Neural cell (in vitro differentiated cells): Measurements from ENCODE around the gene SND1. TPM values are rescaled to one million over a fixed set of nuclear protein-coding genes. Genes with fewer than 3 reads are reported as not detected.

Source experiments
- H2AFZ ChIP-seq: fragments of 200-600, 300-800 bp; sonication (generic), shearing (Covaris generic); 2 replicates; pipeline ENCODE4 v1.6.0; 2014; ENCODE audit warnings: low read depth, mild to moderate bottlenecking, antibody characterized with exemption, low read length, moderate library complexity
- H3F3A ChIP-seq: fragments of 200-600 bp; shearing (Covaris generic); 2 replicates; pipeline ENCODE4 v1.6.1; 2016; ENCODE audit warnings: mild to moderate bottlenecking, moderate library complexity, mixed read lengths, antibody characterized with exemption, low read length; ENCODE audit not compliant: insufficient read depth, poor library complexity, severe bottlenecking
- H3K27ac ChIP-seq: fragments of 200-600, 300-800 bp; sonication (generic), shearing (Covaris generic); 2 replicates; pipeline ENCODE4 v1.5.1; 2014; ENCODE audit warnings: mild to moderate bottlenecking, low read length, moderate library complexity
- H3K27me3 ChIP-seq: fragments of 300-800, 200-600 bp; sonication (generic), shearing (Covaris generic); 2 replicates; pipeline ENCODE4 v1.6.0; 2014; ENCODE audit warnings: mild to moderate bottlenecking, low read depth, low read length, moderate library complexity; ENCODE audit not compliant: insufficient read depth
- H3K36me3 ChIP-seq: fragments of 300-800, 200-600 bp; sonication (generic), shearing (Covaris generic); 2 replicates; pipeline ENCODE4 v1.5.1; 2014; ENCODE audit warnings: mild to moderate bottlenecking, antibody characterized with exemption, low read length, moderate library complexity; ENCODE audit not compliant: insufficient read depth
- H3K4me2 ChIP-seq: fragments of 300-800, 200-600 bp; sonication (generic), shearing (Covaris generic); 2 replicates; pipeline ENCODE4 v1.6.0; 2014; ENCODE audit warnings: mild to moderate bottlenecking, low read length
- H3K4me3 ChIP-seq: fragments of 300-800, 200-600 bp; sonication (generic), shearing (Covaris generic); 2 replicates; pipeline ENCODE4 v1.5.1; 2014; ENCODE audit warnings: mild to moderate bottlenecking, low read length, moderate library complexity
- H3K79me2 ChIP-seq: fragments of 200-600 bp; shearing (Covaris generic); replicated peaks from 2 replicates; pipeline ENCODE4 v1.6.0; 2014; ENCODE audit warnings: mild to moderate bottlenecking, low read length, moderate library complexity; ENCODE audit not compliant: insufficient read depth
- H3K9ac ChIP-seq: fragments of 300-800, 200-600 bp; sonication (generic), shearing (Covaris generic); 2 replicates; pipeline ENCODE4 v1.6.1; 2016; ENCODE audit warnings: mild to moderate bottlenecking, low read length, mixed read lengths
- H3K9me2 ChIP-seq: fragments of 200-600 bp; shearing (Covaris generic); 2 replicates; pipeline ENCODE4 v1.6.1; 2016; ENCODE audit warnings: mild to moderate bottlenecking, low read length, mixed read lengths; ENCODE audit not compliant: insufficient read depth
- H3K9me3 ChIP-seq: fragments of 200-600, 300-800 bp; sonication (generic), shearing (Covaris generic); 2 replicates; pipeline ENCODE4 v1.6.1; 2016; ENCODE audit warnings: mild to moderate bottlenecking, mixed run types, low read length, moderate library complexity, mixed read lengths
- H4K20me1 ChIP-seq: fragments of 200-600 bp; shearing (Covaris generic); 2 replicates; pipeline ENCODE4 v1.6.1; 2016; ENCODE audit warnings: mild to moderate bottlenecking, mixed run types; ENCODE audit not compliant: insufficient read depth
- CTCF ChIP-seq: fragments of 450-650 bp; IDR thresholded peaks from 2 replicates; pipeline ENCODE4 v1.5.1; 2014; ENCODE audit warnings: antibody characterized with exemption, mild to moderate bottlenecking, moderate library complexity; ENCODE audit not compliant: poor library complexity, severe bottlenecking
- EP300 ChIP-seq: fragments of 450-650 bp; conservative IDR thresholded peaks from 2 replicates; pipeline ENCODE4 v1.6.1; 2014; ENCODE audit warnings: antibody characterized with exemption, mild to moderate bottlenecking, moderate library complexity; ENCODE audit not compliant: poor library complexity, severe bottlenecking
- EZH2 ChIP-seq: fragments of 200-600, 300-800 bp; shearing (Covaris generic), sonication (generic); IDR thresholded peaks from 2 replicates; pipeline ENCODE4 v1.6.1; 2014; ENCODE audit warnings: antibody characterized with exemption, low read length, borderline replicate concordance, mild to moderate bottlenecking; ENCODE audit not compliant: insufficient read depth, poor library complexity, severe bottlenecking
- MXI1 ChIP-seq: fragments of 450-650 bp; conservative IDR thresholded peaks from 2 replicates; pipeline ENCODE4 v1.6.1; 2014; ENCODE audit warnings: antibody characterized with exemption, mild to moderate bottlenecking; ENCODE audit not compliant: poor library complexity, severe bottlenecking
- POLR2AphosphoS5 ChIP-seq: IDR thresholded peaks from 2 replicates; pipeline ENCODE4 v1.6.1; 2012
- RAD21 ChIP-seq: fragments of 450-650 bp; conservative IDR thresholded peaks from 2 replicates; pipeline ENCODE4 v1.6.1; 2014; ENCODE audit warnings: antibody characterized with exemption, mild to moderate bottlenecking, moderate library complexity
- REST ChIP-seq: IDR thresholded peaks from 2 replicates; pipeline ENCODE4 v1.6.1; 2012; ENCODE audit warnings: borderline replicate concordance
- SMC3 ChIP-seq: fragments of 450-650 bp; conservative IDR thresholded peaks from 2 replicates; pipeline ENCODE4 v1.6.1; 2014; ENCODE audit warnings: antibody characterized with exemption, mild to moderate bottlenecking, moderate library complexity; ENCODE audit not compliant: poor library complexity
- TAF1 ChIP-seq: IDR thresholded peaks from 2 replicates; pipeline ENCODE4 v1.6.1; 2012; ENCODE audit warnings: low read depth
- polyA plus RNA-seq: library from polyadenylated mRNA; depleted of rRNA; stranded (reverse); fragments of >200 nt; gene quantifications from 2 replicates; pipeline ENCODE4 v1.2.3, GENCODE V29; 2014

SND1 gene
- polyA plus RNA-seq, 1 donor from 2014 or later: 37.4 TPM

- Histone ChIP-seq H4K20me1 (no peaks in the 10 kb centered on the region), H3K9me3 (no peaks in the 10 kb centered on the region), H3K4me3 (no peak overlapping the region), H3F3A (no peaks in the 10 kb centered on the region), H3K79me2 (no peaks in the 10 kb centered on the region), H3K36me3 (no peaks in the 10 kb centered on the region), H2AFZ (no peak overlapping the region), H3K4me2 (no peak overlapping the region), H3K27me3 (no peaks in the 10 kb centered on the region), H3K27ac (no peak overlapping the region), H3K9me2 (no peaks in the 10 kb centered on the region), H3K9ac (no peak overlapping the region)
- TF ChIP-seq MXI1: no peak
These were observed 476.4 kb downstream of the SND1 start for GRCh38 chr7:128128401-128128800.

GRCh38 chr7:128129224-128129864 lies 477.4 kb downstream of the SND1 start:
- H3K9me3 ChIP-seq: no peaks in the 10 kb centered on the region
- no peak overlapping the region for H3K27ac ChIP-seq
- H3K9ac ChIP-seq: no peak overlapping the region
- TF ChIP-seq POLR2AphosphoS5 (no peak), RAD21 (no peak), MXI1 (no peak), CTCF (no peak), REST (no peak), SMC3 (no peak), EZH2 (no peak), EP300 (no peak), TAF1 (no peak)
- H3K27me3 ChIP-seq: no peaks in the 10 kb centered on the region
- H3K4me3 ChIP-seq: no peak overlapping the region
- H3K79me2 ChIP-seq: no peaks in the 10 kb centered on the region
- no peaks in the 10 kb centered on the region for H3F3A ChIP-seq
- H2AFZ ChIP-seq: no peak overlapping the region
- H3K4me2 ChIP-seq: no peak overlapping the region
- no peaks in the 10 kb centered on the region for H3K9me2 ChIP-seq
- no peaks in the 10 kb centered on the region for H4K20me1 ChIP-seq
- H3K36me3 ChIP-seq: no peaks in the 10 kb centered on the region

- Histone ChIP-seq H3K9me3 (no peaks in the 10 kb centered on the region), H3K9me2 (no peaks in the 10 kb centered on the region), H3K27me3 (peaks cover 8% of the 10 kb centered on the region), H3K4me3 (no peak overlapping the region), H3K27ac (no peak overlapping the region), H3K4me2 (no peak overlapping the region), H2AFZ (no peak overlapping the region), H3K36me3 (no peaks in the 10 kb centered on the region), H3K79me2 (no peaks in the 10 kb centered on the region), H3K9ac (no peak overlapping the region), H3F3A (no peaks in the 10 kb centered on the region), H4K20me1 (no peaks in the 10 kb centered on the region)
- TF ChIP-seq POLR2AphosphoS5 (no peak), CTCF (no peak), REST (no peak), MXI1 (no peak), RAD21 (no peak), SMC3 (no peak), TAF1 (no peak), EP300 (no peak), EZH2 (no peak)
These were observed 479.1 kb downstream of the SND1 start for GRCh38 chr7:128131115-128131514.
